Hematopoietic multipotent progenitor cell treated with erythropoietin and hydrocortisone succinate and interleukin-3 and kit ligand, for 15 days (in vitro differentiated cells): ENCODE data around the gene ZNF385A.
"Not testable (repeated sequence)": the region's sequence is repeated elsewhere in the genome, so short reads cannot be mapped to it uniquely, and the experiment has no call there.

Experiments
- DNase-seq: peaks from one replicate; pipeline ENCODE4 v3.0.0-alpha.2; 2015; ENCODE audit warnings: low spot score

Gene ZNF385A

DNA sequence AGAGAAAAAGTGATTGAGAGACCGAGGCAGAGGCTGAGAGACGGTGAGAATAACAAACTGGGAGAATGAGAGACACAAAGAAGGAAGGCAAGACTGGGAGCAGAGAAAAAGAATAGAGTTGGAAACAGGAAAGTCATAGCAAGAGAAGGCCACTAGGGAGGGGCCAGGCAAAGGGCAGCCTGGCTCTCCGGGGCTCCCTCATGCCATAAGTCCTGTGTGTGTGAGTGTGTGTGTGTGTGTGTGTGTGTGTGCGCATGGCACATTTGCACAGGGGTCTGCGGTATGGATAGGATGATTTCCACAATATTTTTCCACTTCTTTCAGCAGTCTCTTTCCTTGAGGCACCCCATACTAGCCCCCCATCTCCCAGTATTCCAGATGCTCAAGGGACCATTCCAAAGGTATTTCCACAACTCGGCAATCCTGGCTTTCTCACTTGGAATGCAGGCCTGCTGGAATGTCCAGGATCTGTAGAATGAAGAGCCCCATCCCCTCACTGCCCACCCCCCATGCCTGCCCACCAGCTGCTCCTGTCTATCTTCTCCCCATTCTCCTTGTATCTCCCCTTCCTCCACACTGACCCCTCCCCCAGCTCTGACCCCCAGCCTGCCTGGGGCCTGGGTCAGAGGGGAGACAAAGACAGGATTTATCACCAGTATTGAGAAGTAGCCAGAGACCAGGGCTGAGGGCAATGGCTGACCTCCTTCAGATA is 29.3 kb downstream of the ZNF385A start:
- DNase-seq = no peak

DNA sequence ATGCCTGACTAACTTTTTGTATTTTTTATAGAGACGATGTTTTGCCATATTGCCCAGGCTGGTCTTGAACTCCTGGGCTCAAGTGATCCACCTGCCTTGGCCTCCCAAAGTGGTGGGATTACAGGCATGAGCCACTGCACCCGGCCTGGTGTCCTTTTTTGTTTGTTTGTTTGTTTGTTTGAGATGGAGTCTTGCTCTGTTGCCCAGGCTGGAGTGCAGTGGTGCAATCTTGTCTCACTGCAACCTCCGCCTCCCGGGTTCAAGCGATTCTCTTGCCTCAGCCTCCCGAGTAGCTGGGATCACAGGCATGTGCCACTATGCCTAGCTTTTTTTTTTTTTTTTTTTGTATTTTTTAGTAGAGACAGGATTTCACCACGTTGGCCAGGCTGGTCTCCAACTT is 30.3 kb downstream of the ZNF385A start:
- not testable (repeated sequence) for DNase-seq

DNA sequence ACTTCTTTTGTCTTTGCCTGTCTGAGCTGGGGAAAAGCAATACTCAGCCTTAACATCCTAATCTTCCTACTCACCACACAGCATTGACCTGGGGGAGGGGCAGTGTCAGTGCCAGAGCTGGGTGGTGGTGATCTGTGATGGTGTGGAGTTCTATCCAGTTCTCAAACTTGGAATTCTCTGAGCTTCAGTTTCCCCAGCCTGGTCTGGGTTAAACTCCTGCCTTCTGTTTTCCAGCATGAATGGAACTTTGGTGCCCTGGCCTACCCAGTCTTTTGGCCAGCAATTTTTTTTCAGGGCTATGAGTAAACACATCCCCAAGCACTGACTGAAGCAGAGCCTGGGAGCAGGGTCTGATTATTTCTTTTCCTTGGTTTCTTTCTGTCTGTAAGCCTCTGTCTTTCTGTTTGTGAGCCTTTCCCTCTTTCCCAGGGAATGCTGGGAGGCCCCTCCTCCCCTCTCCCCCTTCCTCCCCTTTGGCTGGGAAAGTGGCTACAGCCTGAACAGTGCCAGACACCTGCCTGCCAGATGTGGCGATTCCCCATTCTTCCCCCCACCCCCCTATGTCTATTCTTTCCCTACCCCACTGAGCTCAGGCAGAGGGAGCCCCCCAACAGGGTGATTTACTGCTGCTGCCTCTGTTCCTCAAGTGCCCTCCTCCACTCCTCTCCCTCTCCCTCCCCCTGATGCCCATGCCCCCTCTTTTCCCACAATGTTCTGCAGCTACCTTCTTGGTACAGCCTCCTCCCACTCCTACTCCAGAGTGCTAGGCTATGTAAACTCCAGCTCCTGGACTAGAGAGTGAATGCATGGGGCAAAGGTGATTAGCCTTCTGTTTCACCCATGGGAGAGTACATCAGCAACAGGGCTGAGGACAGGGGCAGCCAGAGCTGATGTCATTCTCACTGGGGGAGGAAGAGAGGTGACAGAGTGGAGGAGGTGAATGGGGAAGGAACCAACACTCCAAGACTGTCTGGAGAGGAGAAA is 31.4 kb downstream of the ZNF385A start:
- no peak for DNase-seq

DNA sequence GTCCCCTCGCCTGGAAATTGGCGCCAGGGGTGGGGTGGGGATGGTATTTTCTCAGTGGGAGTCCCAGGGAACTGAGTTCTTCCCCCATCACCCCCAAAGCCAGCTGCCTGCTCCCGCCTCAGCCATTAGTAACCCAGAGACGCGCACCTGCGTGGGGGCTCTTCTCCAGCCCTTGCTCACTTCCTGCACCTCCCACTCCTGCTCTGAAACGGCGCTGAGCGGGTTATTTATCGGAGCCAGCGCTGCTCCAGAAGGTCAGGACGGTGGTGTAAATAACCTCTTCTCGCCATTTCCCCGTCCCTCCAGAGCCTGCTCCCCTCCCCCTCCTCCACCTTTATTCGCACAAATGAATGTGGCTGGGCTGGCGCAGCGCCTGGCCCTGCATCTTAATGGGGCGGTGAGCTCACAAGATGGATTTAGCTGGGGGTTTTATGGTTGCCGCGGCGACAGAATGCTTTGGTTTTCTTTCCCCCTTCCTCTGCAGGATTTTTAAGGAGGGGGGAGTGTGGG is 32.5 kb downstream of the ZNF385A start:
- DNase-seq = no peak

DNA sequence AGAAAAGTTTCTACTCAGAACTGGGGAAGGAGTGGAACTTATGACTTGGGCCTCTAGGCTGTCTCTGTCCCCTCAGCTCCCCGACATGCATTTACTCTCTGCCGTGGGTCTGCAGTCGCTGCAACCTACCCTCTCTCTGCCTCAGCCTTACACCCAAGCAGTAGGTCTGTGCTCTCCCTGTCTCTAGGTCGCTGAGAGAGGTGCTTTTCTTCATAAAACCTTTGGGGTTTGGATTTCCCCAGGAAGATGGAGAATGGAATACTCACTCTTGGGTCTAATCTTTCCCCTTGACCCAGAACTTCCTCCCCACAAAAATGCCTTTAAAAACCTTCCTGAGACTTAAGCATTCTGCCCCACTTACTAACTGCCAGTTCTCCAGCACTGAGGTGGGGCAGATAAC is 33.2 kb downstream of the ZNF385A start:
- DNase-seq = no peak

DNA sequence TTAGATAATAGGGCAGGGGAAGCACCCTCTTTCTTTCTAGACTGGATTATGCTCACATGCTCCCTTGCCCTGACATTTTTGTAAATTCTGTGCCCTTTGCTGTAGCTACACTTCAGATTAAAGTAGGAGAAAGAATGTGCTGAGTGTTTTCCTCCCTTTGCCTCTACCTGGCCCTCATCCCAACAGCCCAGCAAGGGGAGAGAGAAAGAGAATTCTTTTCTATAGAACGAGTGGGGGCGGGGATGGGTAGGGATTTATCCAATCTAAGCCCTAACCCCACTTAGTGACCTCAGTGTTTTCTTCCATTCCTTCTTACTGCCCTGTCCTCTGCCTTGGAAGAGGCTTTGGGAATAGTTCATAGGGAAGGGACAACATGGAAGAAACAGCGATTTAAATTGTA is 33.8 kb downstream of the ZNF385A start:
- no peak for DNase-seq

DNA sequence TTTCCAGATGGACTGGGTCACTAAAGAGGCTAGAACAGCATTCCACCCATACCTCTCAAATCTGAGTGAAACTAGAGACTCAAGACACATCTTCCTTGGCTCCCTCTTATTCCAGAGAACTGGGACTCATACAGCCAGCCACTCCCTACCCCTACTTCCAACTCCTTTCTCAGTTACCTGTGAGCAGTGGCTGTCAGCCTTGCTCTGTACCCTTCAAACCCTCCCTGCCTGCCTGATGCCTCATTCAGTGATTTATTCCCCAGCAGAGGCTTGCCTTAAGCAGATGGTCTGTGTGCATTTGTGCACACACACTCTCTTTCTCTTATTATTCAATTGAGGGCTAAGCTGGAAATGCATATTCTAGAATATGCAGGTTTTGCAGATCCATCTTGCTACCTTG is 34.9 kb downstream of the ZNF385A start:
- no peak for DNase-seq

DNA sequence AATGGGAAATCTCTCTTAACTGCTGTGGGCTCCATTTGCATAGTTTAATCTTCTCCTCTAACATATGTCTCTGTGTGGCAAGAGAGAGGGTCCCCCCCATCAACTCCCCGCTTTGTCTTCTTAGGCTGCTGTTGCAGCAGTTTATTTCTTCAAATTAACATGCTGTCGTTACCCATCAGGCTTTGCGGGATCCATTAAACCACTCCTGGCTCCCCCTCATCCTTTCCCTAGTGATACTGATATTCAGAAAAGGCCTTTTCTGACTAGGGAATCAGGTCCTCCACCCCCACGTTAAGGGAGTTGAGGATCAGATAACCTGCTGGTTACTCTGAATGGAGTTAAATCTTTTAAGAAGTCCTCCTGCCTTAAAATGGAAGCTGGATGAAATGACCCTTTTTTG is 35.5 kb downstream of the ZNF385A start:
- DNase-seq = no peak

DNA sequence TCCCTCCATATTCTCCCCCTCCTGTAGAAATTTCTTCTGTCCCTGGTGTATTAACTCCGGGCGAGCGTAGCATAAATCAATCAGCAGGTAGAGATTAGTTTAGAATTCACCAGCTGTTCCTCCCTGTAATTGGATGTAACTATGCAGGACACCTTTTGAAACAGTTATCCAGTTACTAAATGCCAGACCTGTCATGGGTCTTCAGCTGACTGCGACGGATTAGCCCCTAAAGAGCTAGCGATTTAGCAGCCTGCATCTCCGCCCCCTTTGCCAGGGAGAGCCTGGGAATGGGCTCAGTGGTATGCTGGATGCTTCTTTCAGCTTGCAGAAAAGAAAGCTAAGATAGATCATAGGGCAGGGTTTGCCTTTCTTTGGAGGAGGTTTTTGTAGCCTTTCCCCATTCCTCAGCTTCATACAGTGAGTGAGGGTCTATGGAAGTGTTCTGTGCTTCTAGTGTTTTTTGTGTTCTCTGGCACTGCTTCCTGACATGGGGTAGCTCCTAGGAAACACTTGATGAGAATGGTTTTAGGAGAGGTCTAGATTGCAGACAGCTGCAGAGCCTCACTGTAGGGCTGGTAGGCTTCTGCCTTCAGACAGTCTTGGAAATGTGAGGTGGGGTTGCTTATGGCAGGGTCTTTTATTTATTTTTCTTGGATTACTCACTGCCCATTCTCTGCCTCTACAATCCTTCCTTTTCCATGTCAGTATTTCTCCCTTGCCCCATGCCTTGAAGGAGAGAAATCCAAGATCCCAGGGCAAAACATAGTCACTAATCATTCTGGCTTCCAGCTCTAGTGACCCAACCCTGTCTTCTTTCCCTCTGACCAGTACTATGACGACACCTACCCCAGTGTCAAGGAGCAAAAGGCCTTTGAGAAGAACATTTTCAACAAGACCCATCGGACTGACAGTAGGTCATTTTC is 42.9 kb downstream of the ZNF385A start:
- no peak for DNase-seq

DNA sequence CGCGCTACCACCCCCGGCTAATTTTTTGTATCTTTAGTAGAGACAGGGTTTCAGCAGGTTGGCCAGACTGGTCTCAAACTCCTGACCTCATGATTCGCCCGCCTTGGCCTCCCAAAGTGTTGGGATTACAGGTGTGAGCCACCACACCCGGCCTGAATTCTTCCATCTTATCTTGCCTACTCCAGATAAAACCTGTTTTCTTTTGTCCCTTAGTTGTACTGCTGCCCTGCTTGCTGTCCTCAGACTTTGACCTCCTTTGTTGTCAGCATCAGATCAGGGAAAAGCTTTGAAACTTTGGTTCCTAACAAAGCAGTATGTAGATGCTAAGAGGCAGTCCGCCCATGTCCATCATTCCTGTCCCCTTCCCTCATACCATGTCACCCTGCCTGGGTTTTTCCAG is 43.7 kb downstream of the ZNF385A start:
- DNase-seq = no peak

DNA sequence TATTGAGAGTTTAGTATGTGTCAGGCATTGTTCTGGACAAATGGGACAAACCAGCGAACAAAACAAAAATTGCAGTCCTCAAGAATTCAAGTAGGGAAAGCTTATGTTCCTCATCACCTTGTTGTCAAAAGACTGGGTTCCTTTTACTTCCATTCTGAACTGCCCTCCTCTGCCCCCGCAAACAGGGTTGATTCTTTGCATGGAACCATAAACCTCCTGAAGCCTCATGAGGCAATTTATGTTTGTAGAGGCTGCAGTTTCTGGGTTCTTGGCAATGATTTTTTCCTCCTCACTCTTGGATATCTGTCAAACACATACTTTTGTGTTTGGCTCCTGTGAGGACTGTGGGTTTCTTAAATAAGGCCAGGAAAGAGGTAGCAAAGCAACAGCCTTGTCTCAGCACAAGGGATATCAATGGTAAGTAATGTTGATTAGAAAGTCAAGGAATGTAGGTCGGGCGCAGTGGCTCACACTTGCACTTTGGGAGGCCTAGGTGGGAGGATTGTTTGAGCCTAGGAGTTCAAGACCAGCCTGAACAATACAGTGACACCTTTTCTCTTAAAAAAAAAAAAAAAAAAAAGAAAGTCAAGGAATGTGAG is 45.7 kb downstream of the ZNF385A start:
- DNase-seq = no peak

DNA sequence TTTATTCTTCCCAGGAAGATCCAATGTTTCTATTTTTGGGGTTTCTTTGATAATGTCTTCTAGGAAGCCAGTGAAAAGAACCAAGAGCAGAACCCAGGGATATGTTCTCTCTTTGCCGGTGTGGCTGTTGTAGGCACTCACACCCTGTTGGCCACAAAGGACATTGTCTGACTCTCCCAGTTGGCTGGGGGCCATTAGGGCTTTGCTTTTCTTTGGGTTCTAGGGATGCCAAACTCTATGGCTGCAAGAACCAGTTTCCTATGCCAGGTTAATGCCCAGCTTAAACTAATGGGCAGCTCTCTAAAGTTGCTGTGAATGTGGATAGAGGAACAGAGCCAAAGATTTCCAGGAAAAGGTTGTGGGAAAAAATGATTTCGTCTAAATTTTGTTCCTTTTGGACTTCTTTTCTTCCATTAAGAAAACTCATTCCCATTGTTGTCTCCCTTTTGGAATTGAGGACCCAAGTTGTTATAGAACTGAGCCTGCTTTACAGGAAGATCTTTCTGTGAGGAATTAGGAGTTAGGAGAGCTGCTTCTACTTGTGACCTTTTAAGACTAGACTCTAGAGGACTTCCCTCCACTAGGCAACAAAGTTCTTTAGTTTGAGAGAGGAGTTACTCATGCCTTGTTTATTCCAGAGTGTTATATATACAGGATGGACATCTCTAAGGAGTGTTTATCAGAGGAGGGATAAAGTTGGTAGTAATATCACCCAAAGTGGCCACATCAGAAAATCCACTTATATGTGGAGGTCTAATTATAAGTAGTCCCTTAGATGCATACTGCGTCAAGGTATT is 46.5 kb downstream of the ZNF385A start:
- DNase-seq = no peak

DNA sequence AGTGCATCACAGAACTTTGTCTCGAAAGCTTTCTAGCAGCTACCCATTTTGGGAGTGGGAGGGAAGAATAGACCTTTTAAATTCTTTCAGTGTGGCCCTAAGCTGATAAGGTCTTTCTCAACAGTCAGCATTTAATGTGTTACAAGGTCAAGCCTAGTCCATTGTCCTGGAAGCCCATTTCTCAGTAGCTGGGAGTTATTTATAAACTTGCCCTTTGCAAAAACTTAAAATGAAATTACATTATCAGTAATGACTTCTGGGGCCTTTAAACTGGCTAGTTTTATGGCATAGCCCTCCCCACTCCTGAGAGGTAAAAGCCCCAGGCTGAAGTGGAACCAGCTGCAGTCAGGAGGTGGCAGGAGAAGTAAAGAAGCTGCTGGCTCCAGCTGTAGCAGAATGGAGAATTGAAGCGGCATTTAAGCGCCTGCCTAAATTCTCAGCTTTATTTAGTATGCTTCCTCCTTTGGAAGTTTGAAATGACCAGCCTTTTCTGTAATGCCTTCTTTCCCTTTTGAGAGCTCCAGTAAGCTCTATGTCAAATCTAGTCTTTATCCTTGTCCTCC is 47.2 kb downstream of the ZNF385A start:
- DNase-seq = no peak

DNA sequence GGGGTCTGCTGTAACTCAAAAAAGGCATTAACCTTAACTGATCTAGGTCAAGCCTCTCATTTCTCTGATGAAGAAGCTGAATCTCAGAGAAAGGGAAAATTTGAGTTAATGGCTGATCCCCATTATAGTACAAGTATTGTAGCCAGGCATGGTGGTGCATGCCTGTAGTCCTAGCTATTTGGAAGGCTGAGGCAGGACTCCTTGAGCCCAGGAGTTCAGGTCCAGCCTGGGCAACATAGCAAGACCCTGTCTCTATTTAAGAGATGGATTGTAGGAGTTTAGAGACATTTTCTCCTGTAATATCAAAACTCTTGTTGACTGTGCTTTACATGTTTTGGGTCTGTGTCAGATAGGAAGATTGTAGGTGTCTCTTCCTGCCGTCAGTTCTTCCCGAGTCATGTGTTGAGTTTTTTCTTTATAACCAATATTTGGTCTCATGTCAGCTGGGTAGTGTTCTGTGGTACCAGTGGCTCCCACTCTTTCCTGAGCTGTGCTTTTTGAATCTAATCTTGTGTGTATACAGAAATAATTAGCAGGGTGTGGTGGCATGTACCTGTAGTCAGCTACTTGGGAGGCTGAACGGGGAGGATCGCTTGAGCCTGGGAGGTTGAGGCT is 51.0 kb downstream of the ZNF385A start:
- DNase-seq = no peak

DNA sequence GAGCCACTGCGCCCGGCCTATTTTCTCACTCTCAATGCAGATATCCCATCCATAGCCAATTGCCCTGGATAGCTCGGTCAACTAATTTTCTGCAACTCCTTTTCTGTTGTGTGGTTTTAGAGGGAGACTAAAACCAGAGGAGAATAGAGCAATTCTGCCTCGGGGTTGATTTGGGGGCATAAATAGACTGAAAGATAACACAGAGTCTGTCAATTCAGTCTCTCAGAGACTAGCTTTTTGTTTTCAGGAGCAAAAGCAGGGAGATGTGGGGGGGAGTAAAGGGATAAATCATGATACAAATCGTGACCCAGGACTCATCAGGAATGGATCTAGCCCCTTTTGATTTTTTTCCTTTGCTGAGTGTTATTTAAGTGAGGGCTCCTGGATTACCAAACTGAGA is 53.1 kb downstream of the ZNF385A start:
- DNase-seq = no peak

DNA sequence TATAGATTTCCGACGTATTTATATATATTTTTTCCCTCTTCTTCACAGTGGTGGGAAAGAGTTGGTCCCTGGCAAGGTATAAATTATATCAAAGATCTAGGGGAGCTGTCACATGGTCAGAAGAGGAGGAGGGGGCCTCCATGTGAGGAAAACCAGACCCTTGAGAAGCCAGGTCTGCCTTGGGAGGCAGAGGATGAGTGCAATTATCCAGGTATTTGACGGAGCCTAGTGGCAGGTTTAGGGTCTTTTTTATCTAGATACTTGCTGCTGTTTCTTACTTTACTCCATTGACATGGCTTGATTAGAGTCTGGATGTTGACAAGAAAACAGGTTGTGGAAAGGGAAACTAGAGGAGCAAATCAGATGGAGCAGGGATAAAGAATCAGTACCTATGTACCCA is 54.1 kb downstream of the ZNF385A start:
- no peak for DNase-seq

DNA sequence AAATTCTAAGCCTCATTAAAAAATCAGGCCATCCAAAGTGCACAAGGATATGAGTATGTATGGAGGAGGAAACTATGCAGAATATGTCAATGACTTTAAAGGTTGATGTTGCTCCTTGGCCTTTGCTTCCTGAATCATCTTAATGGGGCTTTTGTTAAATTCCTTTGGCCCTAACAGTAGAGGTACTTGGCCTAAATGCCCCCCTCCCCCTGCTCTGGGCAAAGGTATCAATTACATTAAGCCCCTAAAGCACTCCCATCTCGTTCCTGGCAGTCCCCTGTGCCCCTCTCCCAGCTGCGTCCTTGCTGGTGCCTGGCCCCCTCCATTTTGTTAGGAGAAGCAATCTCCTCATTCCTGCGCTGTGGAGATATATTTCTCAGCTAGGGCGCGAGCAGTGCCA is 54.8 kb downstream of the ZNF385A start:
- DNase-seq = no peak

DNA sequence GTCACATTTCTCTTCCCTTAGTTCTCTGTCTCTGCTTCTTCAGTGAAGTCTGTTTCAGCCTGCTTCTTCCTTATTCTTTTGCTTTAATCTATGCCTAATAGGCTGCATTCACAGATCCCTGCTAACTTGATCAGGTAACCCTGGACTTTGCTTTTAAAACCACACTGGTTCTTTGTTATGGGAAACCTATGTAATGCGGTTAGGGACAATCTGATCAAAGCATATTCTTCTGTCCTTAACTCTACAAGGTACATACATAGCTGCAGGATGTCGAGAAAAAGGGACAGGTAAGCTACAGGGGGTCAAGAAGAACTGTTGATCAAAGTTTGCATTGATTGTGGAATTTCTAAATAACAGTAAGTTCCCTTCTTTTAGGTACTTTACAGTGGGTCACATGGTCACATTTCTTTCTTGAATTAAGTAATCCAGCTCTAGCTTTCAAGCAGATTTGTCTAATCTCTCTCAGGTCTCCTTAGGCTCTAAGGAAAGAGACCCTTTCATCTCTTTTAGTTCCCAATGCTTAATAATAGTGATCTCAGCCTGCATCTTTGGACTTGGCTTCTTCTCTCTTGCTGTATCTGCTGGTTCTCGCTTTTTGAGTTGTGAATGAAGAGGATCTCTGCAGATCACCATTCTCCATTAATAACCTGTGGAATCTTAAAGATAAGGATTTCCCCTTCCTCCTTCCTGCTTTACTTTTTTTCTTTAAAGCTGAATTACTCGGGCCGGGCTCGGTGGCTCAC is 55.8 kb downstream of the ZNF385A start:
- DNase-seq = no peak

DNA sequence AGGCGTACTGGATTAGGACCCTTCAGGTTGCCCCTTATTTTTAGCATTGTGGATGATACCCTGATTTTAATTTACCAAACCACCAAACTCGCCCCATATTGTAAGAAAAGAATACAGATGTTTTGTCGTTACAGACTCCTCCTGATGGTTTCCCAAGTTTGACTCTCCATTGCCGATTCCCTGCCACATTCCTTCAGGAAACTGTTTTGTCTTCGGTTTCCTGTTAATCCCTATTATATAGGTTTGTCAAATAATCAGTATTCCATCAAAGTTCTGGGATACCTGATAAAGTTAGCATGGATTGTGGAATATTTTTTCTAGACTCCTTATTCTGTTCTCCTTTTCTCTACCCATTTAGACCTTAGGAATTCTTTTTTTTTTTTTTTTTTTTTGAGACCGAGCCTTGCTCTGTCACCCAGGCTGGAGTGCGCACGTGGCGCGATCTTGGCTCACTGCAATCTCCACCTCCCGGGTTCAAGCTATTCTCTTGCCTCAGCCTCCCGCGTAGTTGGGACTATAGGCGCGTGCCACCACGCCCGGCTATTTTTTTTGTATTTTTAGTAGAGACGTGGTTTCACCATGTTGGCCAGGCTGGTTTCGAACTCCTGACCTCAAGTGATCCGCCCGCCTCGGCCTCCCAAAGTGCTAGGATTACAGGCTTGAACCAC is 59.0 kb downstream of the ZNF385A start:
- DNase-seq = not testable (repeated sequence)
